ENCODE measurements around the gene SLC25A14. TPM values are rescaled to one million over a fixed set of nuclear protein-coding genes. Genes with fewer than 3 reads are reported as not detected.

The SLC25A14 gene
- total and polyA plus RNA-seq, 2 donors (not counting 3 experiments of a cell fraction or from before 2014, with no cell fraction given) = 10.6 to 11.5 TPM

- Histone ChIP-seq H2AFZ (ENCODE audit: low read depth, low read length) (no peak overlapping the region), H3K27me3 (ENCODE audit: control insufficient read depth in 2 of 2, insufficient read depth in 2 of 2, low read length in 2 of 2) (no peaks in the 10 kb centered on the region), H3K4me3 (replicated peaks in 1 of 3; ENCODE audit: insufficient read depth in 1 of 3, low read depth in 1 of 3, low read length in 3 of 3) (no peak overlapping the region), H3K9me1 (replicated peaks; ENCODE audit: control insufficient read depth, extremely low read depth, insufficient read depth, low read length) (no peaks in the 10 kb centered on the region), H4K20me1 (replicated peaks; ENCODE audit: control insufficient read depth, extremely low read depth, insufficient read depth, low read length) (no peaks in the 10 kb centered on the region), H3K79me2 (ENCODE audit: control insufficient read depth, insufficient read depth, low read length) (no peaks in the 10 kb centered on the region), H3K4me2 (ENCODE audit: insufficient read depth, low read length) (no peak overlapping the region), H3K9ac (replicated peaks; ENCODE audit: extremely low read depth, insufficient read depth, low read length) (no peak overlapping the region), H3K9me3 (replicated peaks; ENCODE audit: control insufficient read depth, insufficient read depth, low read length) (no peaks in the 10 kb centered on the region), H3K4me1 (ENCODE audit: control insufficient read depth, extremely low read depth, insufficient read depth, low read length) (no peaks in the 10 kb centered on the region), H3K36me3 (ENCODE audit: control insufficient read depth in 2 of 2, extremely low read depth in 1 of 2, insufficient read depth in 2 of 2, low read length in 2 of 2) (no peaks in the 10 kb centered on the region), H3K27ac (ENCODE audit: insufficient read depth, low read depth, low read length) (no peak overlapping the region)
- intact Hi-C loops (cut with micrococcal nuclease) = no loop called here
- no peak for TF ChIP-seq FOS (IDR thresholded peaks at IDR 0.05; ENCODE audit: borderline replicate concordance, insufficient read depth, low read length)
- TF ChIP-seq POLR2A (IDR thresholded peaks at IDR 0.05; ENCODE audit: low read depth, low read length) = no peak
- TF ChIP-seq POLR2AphosphoS5 (IDR thresholded peaks at IDR 0.05; ENCODE audit: insufficient read depth, low read depth, low read length) = no peak
- no peak for TF ChIP-seq MAX (IDR thresholded peaks at IDR 0.05; ENCODE audit: insufficient read depth, insufficient read length)
- TF ChIP-seq CTCF (IDR thresholded peaks at IDR 0.05; ENCODE audit: extremely low read depth in 1 of 2, insufficient read depth in 1 of 2, low read depth in 1 of 2, low read length in 2 of 2) = no peak
- TF ChIP-seq JUN (IDR thresholded peaks at IDR 0.05; ENCODE audit: borderline replicate concordance, insufficient read depth, insufficient read length, low read depth) = no peak
- TF ChIP-seq EZH2 (IDR thresholded peaks at IDR 0.05; ENCODE audit: borderline replicate concordance, low read depth, low read length, severe bottlenecking) = no peak
- no peak for TF ChIP-seq MYC (IDR thresholded peaks at IDR 0.05; ENCODE audit: low read depth, low read length)
- no peak for TF ChIP-seq GATA2 (IDR thresholded peaks at IDR 0.05; ENCODE audit: insufficient read depth, insufficient read length, low read depth, low read length)
- no TSS peak for BruUV-seq (replicated peaks)
- no peak for DNase-seq (ENCODE audit: low read depth, low spot score)
- dilution Hi-C loops (cut with MboI; ENCODE audit: extremely low pct_ligation_motif_present, low sequenced_read_pairs) = no loop called here
- POLR2A ChIA-PET = no interaction called here
- FAIRE-seq = no peak
- CTCF ChIA-PET = no interaction called here
Observed at GRCh38 chrX:130301405-130301804, 38.3 kb upstream of the SLC25A14 start.

All from endothelial cell of umbilical vein (primary cell).